Measurements from ENCODE around the gene CUX1.

CUX1 gene

GRCh38 chr7:101942603-101943210, 125.3 kb downstream of the CUX1 start:
- Mint-ChIP-seq H3K4me1 (peaks cover 63% of the 10 kb centered on the region), H3K4me3 (no peak overlapping the region), H3K27me3 (ENCODE audit: low read depth, poor library complexity) (no peaks in the 10 kb centered on the region), H3K36me3 (ENCODE audit: low read depth) (peaks cover 25% of the 10 kb centered on the region), H3K9me3 (peaks cover 4% of the 10 kb centered on the region), H3K27ac (no peak overlapping the region)
- no peak for DNase-seq
- TF ChIP-seq, protein P1, sequence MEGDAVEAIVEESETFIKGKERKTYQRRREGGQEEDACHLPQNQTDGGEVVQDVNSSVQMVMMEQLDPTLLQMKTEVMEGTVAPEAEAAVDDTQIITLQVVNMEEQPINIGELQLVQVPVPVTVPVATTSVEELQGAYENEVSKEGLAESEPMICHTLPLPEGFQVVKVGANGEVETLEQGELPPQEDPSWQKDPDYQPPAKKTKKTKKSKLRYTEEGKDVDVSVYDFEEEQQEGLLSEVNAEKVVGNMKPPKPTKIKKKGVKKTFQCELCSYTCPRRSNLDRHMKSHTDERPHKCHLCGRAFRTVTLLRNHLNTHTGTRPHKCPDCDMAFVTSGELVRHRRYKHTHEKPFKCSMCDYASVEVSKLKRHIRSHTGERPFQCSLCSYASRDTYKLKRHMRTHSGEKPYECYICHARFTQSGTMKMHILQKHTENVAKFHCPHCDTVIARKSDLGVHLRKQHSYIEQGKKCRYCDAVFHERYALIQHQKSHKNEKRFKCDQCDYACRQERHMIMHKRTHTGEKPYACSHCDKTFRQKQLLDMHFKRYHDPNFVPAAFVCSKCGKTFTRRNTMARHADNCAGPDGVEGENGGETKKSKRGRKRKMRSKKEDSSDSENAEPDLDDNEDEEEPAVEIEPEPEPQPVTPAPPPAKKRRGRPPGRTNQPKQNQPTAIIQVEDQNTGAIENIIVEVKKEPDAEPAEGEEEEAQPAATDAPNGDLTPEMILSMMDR (IDR thresholded peaks at IDR 0.05) = no peak

DNA sequence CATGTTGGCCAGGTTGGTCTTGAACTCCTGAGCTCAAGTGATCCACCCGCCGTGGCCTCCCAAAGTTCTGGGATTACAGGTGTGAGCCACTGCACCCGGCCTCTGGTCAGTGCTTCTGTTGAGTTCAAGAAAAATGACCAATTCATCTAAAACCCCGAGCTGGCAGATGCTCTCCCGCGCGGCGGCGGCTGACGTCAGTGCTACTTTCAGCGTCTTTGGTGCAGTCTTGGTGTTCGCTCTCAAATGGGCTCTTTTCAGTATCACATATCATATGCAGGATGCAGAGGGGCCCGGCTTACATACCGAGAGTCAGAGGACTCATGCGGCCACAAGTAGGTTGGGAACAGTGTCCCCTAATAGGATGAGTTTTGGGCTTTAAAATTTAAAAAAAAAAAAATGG, 125.9 kb downstream of the CUX1 start:
- Mint-ChIP-seq H3K27ac (peak overlapping the region; percentile 59), H3K4me3 (no peak overlapping the region), H3K9me3 (peaks cover 4% of the 10 kb centered on the region), H3K27me3 (ENCODE audit: low read depth, poor library complexity) (no peaks in the 10 kb centered on the region), H3K36me3 (ENCODE audit: low read depth) (peaks cover 19% of the 10 kb centered on the region), H3K4me1 (peaks cover 69% of the 10 kb centered on the region)
- TF ChIP-seq, protein P1 (IDR thresholded peaks at IDR 0.05) = no peak
- DNase-seq = no peak

- H3K27me3 Mint-ChIP-seq (ENCODE audit: low read depth, poor library complexity) = no peaks in the 10 kb centered on the region
- peaks cover 3% of the 10 kb centered on the region for H3K9me3 Mint-ChIP-seq
- no peak for DNase-seq
- H3K36me3 Mint-ChIP-seq (ENCODE audit: low read depth) = peaks cover 17% of the 10 kb centered on the region
- TF ChIP-seq, protein P1 (IDR thresholded peaks at IDR 0.05) = no peak
- H3K27ac Mint-ChIP-seq = peak overlapping the region; percentile 36
- H3K4me3 Mint-ChIP-seq = no peak overlapping the region
- H3K4me1 Mint-ChIP-seq = peaks cover 72% of the 10 kb centered on the region
Observed at GRCh38 chr7:101943889-101944600, 126.6 kb downstream of the CUX1 start.

DNA sequence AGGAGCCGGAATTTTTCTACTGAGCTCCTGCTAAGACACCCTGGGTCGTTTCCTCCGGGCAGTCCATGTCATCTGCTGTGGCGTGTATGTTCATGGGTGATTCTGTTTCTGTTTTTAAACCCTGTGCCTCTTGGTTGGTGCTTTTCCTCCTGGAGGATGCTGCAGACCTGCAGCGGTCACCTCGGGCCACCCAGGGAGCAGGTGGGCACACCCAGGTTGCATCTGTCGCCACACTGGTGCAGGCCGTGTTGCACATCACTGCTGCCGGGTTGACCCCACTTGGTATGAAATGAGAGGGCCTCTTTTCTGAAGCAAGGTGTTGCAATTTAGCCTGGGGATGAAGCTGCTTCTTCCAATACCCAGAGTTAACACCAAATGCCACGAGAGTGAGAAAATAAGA, 127.2 kb downstream of the CUX1 start:
- no peaks in the 10 kb centered on the region for H3K9me3 Mint-ChIP-seq
- H3K36me3 Mint-ChIP-seq (ENCODE audit: low read depth) = peaks cover 14% of the 10 kb centered on the region
- H3K4me1 Mint-ChIP-seq = peaks cover 72% of the 10 kb centered on the region
- no peaks in the 10 kb centered on the region for H3K27me3 Mint-ChIP-seq (ENCODE audit: low read depth, poor library complexity)
- no peak for DNase-seq
- no peak overlapping the region for H3K27ac Mint-ChIP-seq
- TF ChIP-seq, protein P1 (IDR thresholded peaks at IDR 0.05) = no peak
- H3K4me3 Mint-ChIP-seq = no peak overlapping the region

- Mint-ChIP-seq H3K9me3 (no peaks in the 10 kb centered on the region), H3K27me3 (ENCODE audit: low read depth, poor library complexity) (no peaks in the 10 kb centered on the region), H3K36me3 (ENCODE audit: low read depth) (peaks cover 14% of the 10 kb centered on the region), H3K27ac (no peak overlapping the region), H3K4me1 (peaks cover 72% of the 10 kb centered on the region), H3K4me3 (no peak overlapping the region)
- no peak for DNase-seq
- TF ChIP-seq, protein P1 (IDR thresholded peaks at IDR 0.05) = no peak
Observed at GRCh38 chr7:101945034-101945758, 127.8 kb downstream of the CUX1 start.
